ENCODE data around the gene C14orf93.

Gene C14orf93

DNA sequence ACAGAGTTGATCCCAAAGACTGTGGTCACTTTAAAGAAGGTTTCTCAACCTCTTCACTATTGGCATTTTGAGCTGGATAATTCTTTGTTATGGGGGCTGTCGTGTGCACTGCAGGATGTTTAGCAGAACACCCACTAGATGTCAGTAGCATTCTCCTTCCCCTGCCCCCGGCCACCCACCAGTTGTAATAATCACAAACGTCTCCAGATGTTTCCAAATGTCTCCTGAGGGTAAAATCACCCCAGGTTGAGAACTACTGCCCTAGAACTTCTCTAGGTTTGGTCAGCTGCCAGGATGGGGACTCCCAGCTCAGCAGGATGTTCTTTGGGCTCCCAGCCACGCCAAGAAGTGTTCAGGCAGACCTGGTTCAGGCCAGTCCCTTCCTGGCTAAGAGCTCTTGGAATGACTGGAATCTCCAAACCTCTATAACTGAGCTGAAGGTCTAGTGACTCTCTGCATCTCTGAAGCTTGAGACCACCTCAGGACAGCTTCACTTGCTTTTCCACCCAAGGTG, 15.1 kb downstream of the C14orf93 start:
- DNase-seq (ENCODE audit: low spot score): peak; percentile 30

- DNase-seq (ENCODE audit: low spot score): no peak
Measured at GRCh38 chr14:22993517-22993916, 16.4 kb downstream of the C14orf93 start.

DNA sequence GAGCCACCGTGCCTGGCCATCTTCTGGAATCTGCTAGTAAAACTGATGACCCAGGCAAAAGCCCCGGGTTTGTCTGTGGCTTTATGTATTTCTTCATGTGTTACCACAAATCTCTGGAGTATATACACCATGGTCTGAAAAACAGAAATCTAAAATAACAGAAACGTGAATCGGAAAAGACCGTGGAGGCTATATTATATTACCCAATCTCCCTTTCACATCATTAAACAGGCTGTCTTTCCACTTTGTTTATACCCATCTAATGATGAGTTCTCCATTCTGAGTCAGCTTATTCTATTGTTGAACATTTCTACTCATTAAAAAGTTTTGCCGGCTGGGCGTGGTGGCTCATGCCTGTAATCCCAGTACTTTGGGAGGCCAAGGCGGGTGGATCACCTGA, 18.1 kb downstream of the C14orf93 start:
- no peak for DNase-seq (ENCODE audit: low spot score)

- DNase-seq (ENCODE audit: low spot score): no peak
Measured at GRCh38 chr14:22987291-22987690, 22.7 kb downstream of the C14orf93 start.

GRCh38 chr14:22986508-22987054, 23.4 kb downstream of the C14orf93 start:
- peak; percentile 89 for DNase-seq (ENCODE audit: low spot score)

GRCh38 chr14:22985894-22986507, 23.9 kb downstream of the C14orf93 start:
- DNase-seq (ENCODE audit: low spot score): no peak

DNA sequence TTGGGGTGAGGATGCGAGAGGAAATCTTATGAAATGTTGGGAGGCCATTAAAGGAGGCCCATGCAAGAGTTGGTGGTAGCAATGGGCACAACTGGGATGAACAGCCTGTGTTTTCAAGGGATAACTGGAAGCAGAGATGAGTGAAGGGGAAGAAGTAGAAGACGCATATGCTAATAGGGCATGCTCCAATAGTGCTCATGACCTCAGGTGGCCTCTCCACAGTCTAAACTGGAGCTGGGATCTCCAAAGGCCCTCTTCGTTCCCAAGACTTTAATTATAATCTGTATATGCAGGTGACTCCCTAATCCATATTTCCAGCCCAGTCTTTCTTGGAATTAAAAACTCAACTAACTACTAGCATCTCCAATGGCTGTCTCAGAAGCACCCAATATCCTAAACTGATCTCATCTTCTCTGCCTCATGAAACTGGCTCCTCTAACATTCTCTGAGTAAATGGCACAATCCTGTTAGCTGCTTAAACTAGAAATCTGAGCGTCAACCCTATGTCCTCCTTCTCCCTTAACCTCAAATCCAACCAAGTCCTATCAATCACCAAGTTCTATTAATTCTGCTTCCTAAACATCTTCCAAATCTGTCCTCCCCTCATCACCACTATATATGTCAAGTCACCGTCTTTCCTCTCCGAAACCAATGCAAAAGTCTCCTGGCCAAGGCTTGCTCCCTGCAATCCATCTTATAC, 24.8 kb downstream of the C14orf93 start:
- no peak for DNase-seq (ENCODE audit: low spot score)

DNA sequence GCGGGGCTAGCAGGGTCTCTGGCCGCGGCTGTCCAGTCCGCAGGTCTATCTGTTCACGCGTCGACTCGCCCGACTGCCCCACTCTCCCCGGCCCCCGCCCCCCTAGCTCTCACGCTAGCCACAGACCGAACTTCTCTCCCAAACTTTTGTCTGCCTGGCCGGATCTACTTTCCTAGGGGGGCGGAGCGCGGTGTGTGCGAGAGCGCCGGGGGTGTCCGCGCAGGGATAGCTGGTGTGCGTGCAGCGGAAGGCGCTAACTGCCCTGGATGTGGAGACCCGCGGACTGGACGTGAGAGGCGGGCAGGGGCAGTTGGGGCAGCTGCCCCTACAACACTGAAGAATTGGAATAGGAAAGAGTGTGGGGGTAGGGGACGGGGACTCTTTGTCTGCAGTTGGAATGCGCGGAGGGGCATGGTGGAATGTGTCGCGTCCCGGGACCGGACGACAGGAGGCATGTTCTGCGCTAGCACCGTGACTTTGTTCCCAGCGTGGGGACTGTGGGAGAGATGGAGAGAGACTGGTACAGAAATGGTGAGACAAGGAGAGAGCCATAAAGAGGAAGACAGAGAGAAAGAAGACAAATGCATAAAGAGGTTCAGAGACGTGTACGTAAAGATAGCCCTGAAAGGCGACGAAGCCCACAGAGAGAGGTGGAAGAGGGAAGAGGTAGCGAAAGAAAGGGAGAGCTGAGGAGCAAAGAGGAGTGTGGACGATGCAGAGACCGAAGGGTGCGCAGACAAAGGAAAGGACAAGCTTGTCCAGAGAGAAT, 27.3 kb downstream of the C14orf93 start, which contains the start of gene AJUBA:
Gene AJUBA (minus strand): TSS at position 75 of the 769 bp plus-strand sequence. CDS start 285 bp downstream, outside the sequence.
- DNase-seq (ENCODE audit: low spot score): peak; percentile 65

GRCh38 chr14:22981876-22982476, 28.0 kb downstream of the C14orf93 start:
- DNase-seq (ENCODE audit: low spot score): no peak

DNA sequence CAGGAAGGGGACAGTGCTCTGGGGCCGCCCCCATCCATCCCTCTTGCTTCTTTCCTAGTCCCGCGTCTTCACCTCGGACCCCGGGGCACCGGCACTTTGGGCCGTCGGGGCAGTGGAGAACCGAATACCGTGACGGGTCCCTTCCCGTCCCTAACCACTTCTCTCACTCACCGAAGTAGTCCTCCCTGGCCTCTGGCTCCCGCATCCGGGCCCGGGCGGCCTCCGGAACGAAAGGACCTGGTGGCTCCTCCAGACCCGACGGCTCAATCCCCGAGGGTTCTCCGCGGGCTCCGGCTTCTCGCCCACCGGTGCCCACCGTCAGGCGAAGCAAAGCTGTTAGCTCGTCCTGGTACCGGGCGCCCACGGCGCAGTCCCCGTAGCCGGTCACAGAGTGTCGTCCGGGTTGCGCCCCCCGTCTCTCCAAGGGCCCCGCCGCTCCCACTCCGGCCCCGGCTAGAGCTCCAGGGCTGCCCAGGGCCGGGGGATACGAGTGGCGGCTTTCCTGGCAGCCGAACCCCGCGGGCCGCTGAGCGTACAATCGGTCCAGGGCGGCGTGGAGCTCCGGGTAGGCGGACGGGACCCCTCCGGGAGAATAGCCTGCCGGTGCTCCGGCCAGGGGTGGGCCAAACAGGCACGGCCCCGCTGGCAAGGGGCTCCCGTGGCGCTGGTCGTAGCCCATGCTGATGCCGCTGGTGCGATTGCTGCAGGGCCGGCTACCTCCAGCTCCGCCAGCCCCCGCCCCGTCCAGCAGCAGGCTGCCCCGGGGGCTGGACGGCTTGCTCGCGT, 28.7 kb downstream of the C14orf93 start:
- DNase-seq (ENCODE audit: low spot score): no peak

- DNase-seq (ENCODE audit: low spot score): no peak
Measured at GRCh38 chr14:22980672-22981089, 29.3 kb downstream of the C14orf93 start.

- DNase-seq (ENCODE audit: low spot score): no peak
Measured at GRCh38 chr14:22979748-22980392, 30.1 kb downstream of the C14orf93 start.

- DNase-seq (ENCODE audit: low spot score): no peak
Measured at GRCh38 chr14:22978981-22979671, 30.8 kb downstream of the C14orf93 start.

DNA sequence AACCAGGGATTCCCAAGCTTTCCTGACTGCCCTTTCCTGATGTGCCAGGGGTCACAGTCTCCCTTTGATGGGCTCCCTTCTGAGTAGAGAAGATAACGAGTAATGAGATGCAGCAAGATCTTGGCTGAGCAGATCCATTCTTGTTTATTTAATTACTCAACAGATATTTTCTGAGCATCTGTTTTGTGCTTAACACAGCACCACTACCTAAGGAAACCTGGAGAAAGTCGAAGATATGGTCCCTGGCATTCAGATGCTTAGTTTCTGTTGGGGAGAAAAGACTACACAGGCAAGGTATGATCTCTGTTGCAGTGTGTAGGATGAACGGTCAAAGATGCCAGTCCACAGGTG, 31.5 kb downstream of the C14orf93 start:
- no peak for DNase-seq (ENCODE audit: low spot score)

DNA sequence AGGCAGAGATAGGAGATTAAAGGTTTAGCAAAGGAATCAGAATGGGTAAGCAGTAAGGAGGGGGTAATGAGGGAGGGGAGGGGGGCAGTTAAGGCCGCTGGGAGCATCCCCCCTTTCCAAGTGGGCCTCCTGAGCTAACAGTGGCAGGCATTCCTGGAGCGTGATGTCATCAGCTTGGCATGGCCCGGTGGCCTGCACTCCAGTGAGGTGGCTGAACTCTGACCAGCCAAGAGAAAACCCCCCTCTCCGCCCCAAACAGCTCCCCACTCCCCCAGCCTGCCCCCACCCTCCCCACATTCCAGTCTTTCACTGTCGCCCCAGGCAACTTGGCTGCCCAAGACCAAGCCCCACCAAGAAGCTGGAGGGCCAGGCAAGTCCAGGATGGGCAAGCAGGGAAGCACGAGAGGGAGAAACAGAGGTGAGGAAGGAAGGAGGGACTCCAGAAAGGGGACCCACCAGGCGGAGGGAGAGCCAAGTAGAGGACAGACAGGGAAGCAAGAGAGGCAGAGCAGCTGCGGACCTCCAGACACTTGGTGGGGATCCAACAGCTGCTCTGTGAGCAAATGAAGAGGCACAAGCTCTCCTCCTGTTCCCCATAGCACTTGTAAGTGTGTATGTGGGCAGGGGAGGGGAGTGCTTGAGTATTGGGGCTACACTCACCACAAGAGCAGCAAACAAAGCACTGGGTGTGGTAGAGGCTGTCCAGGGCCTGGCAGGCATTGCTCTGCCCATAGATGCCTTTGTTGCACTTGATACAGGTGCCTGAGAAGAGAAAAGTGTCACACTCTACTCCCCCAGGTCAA, 32.1 kb downstream of the C14orf93 start:
- DNase-seq (ENCODE audit: low spot score): no peak

DNA sequence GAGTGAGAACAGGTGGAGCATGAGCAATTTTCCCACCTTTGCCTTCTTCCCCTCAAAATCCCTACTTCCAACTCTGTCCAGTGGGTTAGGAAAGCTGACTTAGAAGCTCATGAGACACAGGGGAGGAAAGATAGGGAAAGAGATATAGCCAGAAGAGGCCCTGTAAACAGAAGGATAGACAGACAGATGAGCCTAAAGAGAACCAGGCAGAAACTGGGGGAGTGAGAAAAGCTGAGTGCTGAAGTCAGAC, 32.6 kb downstream of the C14orf93 start:
- DNase-seq (ENCODE audit: low spot score): no peak

DNA sequence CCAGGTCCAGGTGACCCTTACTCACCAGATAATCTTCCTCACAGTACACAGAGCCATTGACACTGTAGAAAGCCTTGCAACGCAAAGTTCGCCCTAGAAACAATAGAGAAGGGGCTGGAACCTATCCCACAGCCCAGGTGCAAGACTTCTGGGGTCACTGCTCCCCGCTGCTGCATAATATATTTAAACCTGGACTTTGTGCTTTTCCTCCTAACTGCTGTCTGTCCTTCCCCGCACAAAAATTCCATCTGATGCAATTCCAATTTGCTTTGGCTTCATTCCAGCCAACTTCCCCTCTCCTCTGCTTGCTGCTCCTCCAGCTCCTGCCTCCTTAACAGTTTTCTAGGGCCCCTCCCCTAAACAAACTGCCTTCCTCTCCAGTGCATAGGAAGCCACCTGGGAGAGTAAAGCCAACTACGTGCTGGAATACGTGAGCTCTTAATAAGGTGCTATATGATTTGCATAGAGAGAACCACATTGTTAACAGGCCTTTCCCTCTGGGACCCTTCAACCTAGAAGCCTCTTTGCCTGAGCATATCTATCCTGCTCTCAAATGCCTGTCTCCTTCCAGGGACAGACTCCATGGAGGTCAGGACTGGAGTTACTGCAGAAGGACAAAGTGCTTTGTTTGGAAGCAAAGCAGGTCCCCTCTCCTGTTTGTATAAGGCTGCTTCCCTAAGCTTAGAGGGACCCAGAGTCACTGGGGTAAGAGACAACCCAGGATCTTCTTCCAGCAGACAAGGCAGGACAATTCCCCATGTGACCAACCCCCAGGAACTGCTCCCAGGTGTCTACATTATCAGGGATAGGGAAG, 33.1 kb downstream of the C14orf93 start:
- no peak for DNase-seq (ENCODE audit: low spot score)

- no peak for DNase-seq (ENCODE audit: low spot score)
Measured at GRCh38 chr14:22974530-22975313, 35.2 kb downstream of the C14orf93 start.

Data from CD4-positive, alpha-beta T cell treated with Interleukin-15 for 4 hours (primary cell).